ENCODE measurements around the gene EMD. TPM values are rescaled to one million over a fixed set of nuclear protein-coding genes. Genes with fewer than 3 reads are reported as not detected.

EMD gene
- total RNA-seq, 1 experiment from 2014 or later, result 107 TPM

DNA sequence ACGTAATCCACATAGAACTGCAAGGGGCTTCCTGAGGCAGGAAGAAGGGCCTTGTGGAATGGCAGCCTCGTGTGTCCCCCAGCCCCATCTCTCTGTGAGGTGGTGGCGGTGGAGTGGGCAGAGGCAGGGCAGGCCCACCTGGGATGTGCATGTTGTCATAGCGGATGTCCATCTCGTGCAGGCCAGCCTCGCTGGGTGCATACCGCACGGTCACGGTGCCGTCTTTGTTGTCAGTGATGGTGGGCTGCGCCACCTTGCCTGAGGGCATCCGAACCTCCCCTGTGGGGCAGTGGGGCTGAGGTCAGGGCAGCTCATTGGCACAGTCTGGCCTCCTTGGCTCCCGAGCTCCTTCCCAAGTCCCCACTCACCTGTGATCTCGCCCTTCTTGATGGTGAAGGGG is 25.1 kb upstream of the EMD start:
- no peak for DNase-seq (ENCODE audit: unreplicated experiment)
- CTCF ChIA-PET, result no interaction called here
- H3K27me3 Mint-ChIP-seq (ENCODE audit: insufficient read depth, unreplicated experiment), result no peaks in the 10 kb centered on the region
- H3K4me3 Mint-ChIP-seq (ENCODE audit: unreplicated experiment), result no peak overlapping the region
- H3K27ac Mint-ChIP-seq (ENCODE audit: low read depth, unreplicated experiment), result no peak overlapping the region
- POLR2A ChIA-PET, result no interaction called here
- H3K9me3 Mint-ChIP-seq (ENCODE audit: unreplicated experiment), result no peaks in the 10 kb centered on the region
- H3K36me3 Mint-ChIP-seq (ENCODE audit: insufficient read depth, unreplicated experiment), result peaks cover 70% of the 10 kb centered on the region
- intact Hi-C loops (cut with micrococcal nuclease), result no loop called here
- peaks cover 5% of the 10 kb centered on the region for H3K4me1 Mint-ChIP-seq (ENCODE audit: insufficient read depth, unreplicated experiment)
- no TSS peak for BruUV-seq (replicated peaks)
- TF ChIP-seq, protein P1, sequence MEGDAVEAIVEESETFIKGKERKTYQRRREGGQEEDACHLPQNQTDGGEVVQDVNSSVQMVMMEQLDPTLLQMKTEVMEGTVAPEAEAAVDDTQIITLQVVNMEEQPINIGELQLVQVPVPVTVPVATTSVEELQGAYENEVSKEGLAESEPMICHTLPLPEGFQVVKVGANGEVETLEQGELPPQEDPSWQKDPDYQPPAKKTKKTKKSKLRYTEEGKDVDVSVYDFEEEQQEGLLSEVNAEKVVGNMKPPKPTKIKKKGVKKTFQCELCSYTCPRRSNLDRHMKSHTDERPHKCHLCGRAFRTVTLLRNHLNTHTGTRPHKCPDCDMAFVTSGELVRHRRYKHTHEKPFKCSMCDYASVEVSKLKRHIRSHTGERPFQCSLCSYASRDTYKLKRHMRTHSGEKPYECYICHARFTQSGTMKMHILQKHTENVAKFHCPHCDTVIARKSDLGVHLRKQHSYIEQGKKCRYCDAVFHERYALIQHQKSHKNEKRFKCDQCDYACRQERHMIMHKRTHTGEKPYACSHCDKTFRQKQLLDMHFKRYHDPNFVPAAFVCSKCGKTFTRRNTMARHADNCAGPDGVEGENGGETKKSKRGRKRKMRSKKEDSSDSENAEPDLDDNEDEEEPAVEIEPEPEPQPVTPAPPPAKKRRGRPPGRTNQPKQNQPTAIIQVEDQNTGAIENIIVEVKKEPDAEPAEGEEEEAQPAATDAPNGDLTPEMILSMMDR (IDR thresholded peaks at IDR 0.05; ENCODE audit: unreplicated experiment), result no peak

- no peak overlapping the region for H3K4me3 Mint-ChIP-seq (ENCODE audit: unreplicated experiment)
- BruUV-seq (replicated peaks), result no TSS peak
- ChIA-PET POLR2A (no interaction called here), CTCF (no interaction called here)
- peaks cover 70% of the 10 kb centered on the region for H3K36me3 Mint-ChIP-seq (ENCODE audit: insufficient read depth, unreplicated experiment)
- intact Hi-C loops (cut with micrococcal nuclease), result no loop called here
- no peak for DNase-seq (ENCODE audit: unreplicated experiment)
- H3K27me3 Mint-ChIP-seq (ENCODE audit: insufficient read depth, unreplicated experiment), result no peaks in the 10 kb centered on the region
- no peak overlapping the region for H3K27ac Mint-ChIP-seq (ENCODE audit: low read depth, unreplicated experiment)
- H3K4me1 Mint-ChIP-seq (ENCODE audit: insufficient read depth, unreplicated experiment), result peaks cover 5% of the 10 kb centered on the region
- TF ChIP-seq, protein P1 (IDR thresholded peaks at IDR 0.05; ENCODE audit: unreplicated experiment), result no peak
- H3K9me3 Mint-ChIP-seq (ENCODE audit: unreplicated experiment), result no peaks in the 10 kb centered on the region
These were observed 24.6 kb upstream of the EMD start for GRCh38 chrX:154354516-154354915.

GRCh38 chrX:154355094-154355775 is 23.9 kb upstream of the EMD start:
- ChIA-PET CTCF (no interaction called here), POLR2A (no interaction called here)
- H3K4me3 Mint-ChIP-seq (ENCODE audit: unreplicated experiment), result no peak overlapping the region
- no peaks in the 10 kb centered on the region for H3K27me3 Mint-ChIP-seq (ENCODE audit: insufficient read depth, unreplicated experiment)
- DNase-seq (ENCODE audit: unreplicated experiment), result no peak
- H3K27ac Mint-ChIP-seq (ENCODE audit: low read depth, unreplicated experiment), result no peak overlapping the region
- H3K4me1 Mint-ChIP-seq (ENCODE audit: insufficient read depth, unreplicated experiment), result peaks cover 5% of the 10 kb centered on the region
- TF ChIP-seq, protein P1 (IDR thresholded peaks at IDR 0.05; ENCODE audit: unreplicated experiment), result no peak
- peaks cover 72% of the 10 kb centered on the region for H3K36me3 Mint-ChIP-seq (ENCODE audit: insufficient read depth, unreplicated experiment)
- H3K9me3 Mint-ChIP-seq (ENCODE audit: unreplicated experiment), result no peaks in the 10 kb centered on the region
- intact Hi-C loops (cut with micrococcal nuclease), result no loop called here
- no TSS peak for BruUV-seq (replicated peaks)

DNA sequence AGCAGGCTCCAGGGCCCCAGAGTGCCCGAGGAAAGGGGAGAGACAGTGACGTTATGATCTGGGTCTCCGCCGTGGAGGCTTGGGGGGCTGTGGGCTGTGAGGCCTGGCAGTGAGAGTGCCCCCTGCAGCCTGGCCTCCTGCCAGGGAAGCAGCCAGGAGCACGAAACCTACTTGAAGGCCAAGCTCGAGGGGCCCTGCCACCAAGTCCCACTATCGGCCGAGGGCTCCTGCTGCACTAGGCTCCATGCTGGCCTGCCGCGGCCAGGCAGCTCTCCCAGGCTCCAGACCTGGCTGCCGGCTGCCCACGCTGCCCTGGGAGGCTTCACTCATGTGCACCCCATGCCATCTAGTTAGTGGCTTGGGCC is 23.3 kb upstream of the EMD start:
- peaks cover 5% of the 10 kb centered on the region for H3K4me1 Mint-ChIP-seq (ENCODE audit: insufficient read depth, unreplicated experiment)

More for the DNA sequence above, 23.3 kb upstream of the EMD start:
- no peaks in the 10 kb centered on the region for H3K9me3 Mint-ChIP-seq (ENCODE audit: unreplicated experiment)
- H3K27ac Mint-ChIP-seq (ENCODE audit: low read depth, unreplicated experiment), result no peak overlapping the region
- intact Hi-C loops (cut with micrococcal nuclease), result no loop called here
- no peaks in the 10 kb centered on the region for H3K27me3 Mint-ChIP-seq (ENCODE audit: insufficient read depth, unreplicated experiment)
- ChIA-PET CTCF (no interaction called here), POLR2A (interaction anchor here (1.4 kb wide), 1 partner anchor 15 kb away, joined by 4 read pairs; no protein-coding TSS in a partner anchor)
- H3K4me3 Mint-ChIP-seq (ENCODE audit: unreplicated experiment), result no peak overlapping the region
- TF ChIP-seq, protein P1 (IDR thresholded peaks at IDR 0.05; ENCODE audit: unreplicated experiment), result no peak
- peaks cover 77% of the 10 kb centered on the region for H3K36me3 Mint-ChIP-seq (ENCODE audit: insufficient read depth, unreplicated experiment)
- no peak for DNase-seq (ENCODE audit: unreplicated experiment)
- BruUV-seq (replicated peaks), result no TSS peak

Data from MCF 10A (cell line).